Brain microvascular endothelial cell (primary cell): ENCODE measurements around the gene RASGRF1.

ENCODE experiments used
- DNase-seq: peaks from one replicate; pipeline ENCODE4 v3.0.0-alpha.2; 2020
- H3K27ac ChIP-seq: fragments of 250-450 bp; sonication (Bioruptor Pico); 2 replicates; pipeline ENCODE4 v1.5.1; 2020; ENCODE audit warnings: mild to moderate bottlenecking, moderate library complexity
- H3K27me3 ChIP-seq: fragments of 250-450 bp; sonication (Bioruptor Pico); replicated peaks from 2 replicates; pipeline ENCODE4 v1.5.1; 2020; ENCODE audit warnings: mild to moderate bottlenecking
- H3K36me3 ChIP-seq: fragments of 250-450 bp; sonication (Bioruptor Pico); replicated peaks from 2 replicates; pipeline ENCODE4 v1.5.1; 2020; ENCODE audit warnings: mild to moderate bottlenecking
- H3K4me3 ChIP-seq: 2 replicates; pipeline ENCODE4 v1.5.1; 2011; ENCODE audit warnings: low read depth, mild to moderate bottlenecking, control low read depth, low read length, moderate library complexity
- CTCF ChIP-seq: IDR thresholded peaks from 2 replicates; pipeline ENCODE4 v1.5.1; 2011; ENCODE audit warnings: low read depth, mild to moderate bottlenecking, moderate library complexity, low read length, control low read depth, inconsistent platforms; ENCODE audit errors: missing control alignments
- in situ Hi-C: cut with HindIII; loops from 2 replicates; pipeline ENCODE4 v1.10.0; 2017; ENCODE audit warnings: low sequenced_read_pairs, low pct_ligation_motif_present

The RASGRF1 gene

DNA sequence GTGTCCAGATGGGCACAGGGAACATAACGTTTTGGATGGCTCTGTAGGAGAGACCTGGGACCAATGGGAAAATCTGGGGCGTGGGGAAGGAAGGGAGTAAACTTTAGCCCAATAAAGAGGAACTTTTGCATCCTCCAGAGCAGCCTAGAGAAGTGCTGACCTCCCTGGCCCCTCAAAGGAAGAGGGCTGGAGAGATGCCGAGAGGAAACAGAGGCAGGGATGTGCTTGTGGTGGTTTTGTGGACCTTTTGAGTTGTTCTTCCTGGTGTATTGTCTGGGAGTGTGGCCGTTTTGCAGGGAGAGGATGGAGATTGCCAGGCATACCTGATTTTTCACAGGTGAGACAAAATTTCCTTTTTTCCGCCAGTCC lies 155.9 kb downstream of the RASGRF1 start:
- TF ChIP-seq CTCF, result no peak
- DNase-seq, result no peak
- no peaks in the 10 kb centered on the region for H3K27me3 ChIP-seq
- in situ Hi-C loops, result no loop called here
- H3K4me3 ChIP-seq, result no peak overlapping the region
- no peak overlapping the region for H3K27ac ChIP-seq
- no peaks in the 10 kb centered on the region for H3K36me3 ChIP-seq

DNA sequence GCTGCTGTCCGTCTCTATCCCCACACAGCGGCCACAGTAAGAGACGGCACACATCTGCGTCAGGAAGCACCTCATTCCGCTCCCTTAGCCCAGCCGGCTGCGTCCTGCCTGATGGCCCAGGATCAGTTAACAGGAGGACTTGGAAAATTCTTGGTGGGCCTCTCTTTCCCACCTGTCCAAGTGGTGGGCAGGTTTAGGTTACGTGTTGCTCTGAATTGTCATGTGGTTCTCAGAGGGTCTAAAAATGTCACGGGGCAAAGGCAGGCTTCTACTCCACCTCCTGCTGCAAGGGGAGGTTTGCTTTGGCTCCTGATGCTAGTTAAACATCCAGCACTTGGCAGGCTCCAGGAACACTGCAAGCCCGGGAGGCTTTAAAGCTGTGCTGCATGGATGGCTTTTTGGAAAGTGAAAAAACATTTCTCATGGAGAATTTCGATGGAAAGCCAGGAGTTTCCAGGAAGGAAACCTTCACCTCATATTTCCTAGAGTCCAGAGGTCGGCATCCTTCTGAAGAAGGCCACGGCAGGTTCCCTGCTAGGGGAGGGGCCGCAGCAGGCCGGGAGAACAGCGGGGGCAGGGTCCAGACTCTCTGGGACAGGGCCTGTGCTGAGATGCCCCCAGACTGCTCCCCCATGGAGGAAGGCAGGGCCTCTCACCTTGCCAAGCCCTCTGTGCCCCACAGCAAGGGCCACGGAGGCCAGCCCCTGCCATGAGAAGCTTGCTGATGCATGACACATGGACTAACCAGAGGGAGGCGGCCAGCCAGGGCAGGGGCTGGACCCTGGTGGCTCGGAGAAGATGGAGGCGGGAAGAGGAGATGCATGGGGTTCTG lies 156.5 kb downstream of the RASGRF1 start:
- H3K36me3 ChIP-seq, result no peaks in the 10 kb centered on the region
- H3K27ac ChIP-seq, result no peak overlapping the region
- no peak overlapping the region for H3K4me3 ChIP-seq
- H3K27me3 ChIP-seq, result no peaks in the 10 kb centered on the region
- in situ Hi-C loops, result no loop called here
- no peak for TF ChIP-seq CTCF
- DNase-seq, result no peak

DNA sequence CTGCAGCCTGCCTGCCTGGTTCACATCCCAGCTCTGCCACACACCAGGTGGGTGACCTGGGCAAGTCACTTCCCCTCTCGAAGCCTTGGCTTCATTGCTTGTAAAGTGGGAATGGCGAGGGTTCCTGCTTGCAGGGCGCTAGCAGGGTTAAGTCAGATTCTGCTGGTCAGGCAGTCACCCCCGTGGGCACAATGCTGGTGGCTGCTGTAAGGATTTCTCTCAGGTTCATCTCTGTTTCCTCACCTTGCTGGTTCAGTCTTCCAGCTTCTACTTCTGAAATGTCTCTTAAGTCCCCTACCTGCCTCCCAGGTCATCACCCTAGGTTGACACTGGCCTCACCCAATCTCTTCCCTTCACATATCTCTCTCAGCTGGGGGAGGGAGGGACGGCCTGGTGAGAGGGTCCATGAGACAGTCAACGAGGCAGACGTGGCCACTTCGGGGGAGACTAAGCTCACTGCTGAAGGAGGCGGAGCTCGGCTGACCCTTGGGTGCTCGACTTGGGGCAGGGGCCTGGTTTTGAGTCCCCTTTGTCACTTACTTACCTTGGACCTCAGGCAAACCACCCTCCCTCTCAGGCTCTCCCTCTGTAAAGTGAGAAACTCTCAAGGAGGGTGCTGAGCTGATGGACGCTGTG lies 157.3 kb downstream of the RASGRF1 start:
- Histone ChIP-seq H3K27ac (no peak overlapping the region), H3K36me3 (no peaks in the 10 kb centered on the region), H3K4me3 (no peak overlapping the region), H3K27me3 (no peaks in the 10 kb centered on the region)
- no peak for DNase-seq
- TF ChIP-seq CTCF, result no peak
- in situ Hi-C loops, result no loop called here

DNA sequence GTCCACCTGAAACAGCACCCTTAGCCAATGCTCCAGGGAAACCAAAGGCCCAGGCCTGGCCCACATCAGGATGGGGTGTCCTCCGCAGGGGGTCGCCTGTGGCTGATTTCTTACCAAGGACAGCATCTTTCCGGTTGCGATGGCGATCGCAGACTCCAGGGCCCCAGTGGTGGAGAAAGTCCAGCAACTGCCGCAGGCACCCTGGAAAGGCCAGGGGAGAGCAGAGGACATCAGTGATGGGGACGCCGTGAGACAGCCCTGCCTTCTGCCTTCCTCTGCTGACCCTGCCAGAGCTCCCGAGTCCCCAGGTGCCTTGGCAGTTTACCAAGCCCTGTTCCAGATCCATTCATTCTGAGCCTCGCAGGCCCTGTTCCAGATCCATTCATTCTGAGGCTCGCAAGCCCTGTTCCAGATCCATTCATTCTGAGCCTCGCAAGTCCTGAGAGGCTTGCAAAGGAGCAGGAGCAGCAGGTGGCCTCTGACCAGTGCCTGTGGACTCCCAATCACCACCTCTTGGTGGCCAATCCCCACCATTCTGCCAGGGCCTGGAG lies 158.2 kb downstream of the RASGRF1 start:
- Histone ChIP-seq H3K36me3 (no peaks in the 10 kb centered on the region), H3K4me3 (no peak overlapping the region), H3K27me3 (no peaks in the 10 kb centered on the region), H3K27ac (no peak overlapping the region)
- in situ Hi-C loops, result no loop called here
- TF ChIP-seq CTCF, result no peak
- DNase-seq, result no peak

DNA sequence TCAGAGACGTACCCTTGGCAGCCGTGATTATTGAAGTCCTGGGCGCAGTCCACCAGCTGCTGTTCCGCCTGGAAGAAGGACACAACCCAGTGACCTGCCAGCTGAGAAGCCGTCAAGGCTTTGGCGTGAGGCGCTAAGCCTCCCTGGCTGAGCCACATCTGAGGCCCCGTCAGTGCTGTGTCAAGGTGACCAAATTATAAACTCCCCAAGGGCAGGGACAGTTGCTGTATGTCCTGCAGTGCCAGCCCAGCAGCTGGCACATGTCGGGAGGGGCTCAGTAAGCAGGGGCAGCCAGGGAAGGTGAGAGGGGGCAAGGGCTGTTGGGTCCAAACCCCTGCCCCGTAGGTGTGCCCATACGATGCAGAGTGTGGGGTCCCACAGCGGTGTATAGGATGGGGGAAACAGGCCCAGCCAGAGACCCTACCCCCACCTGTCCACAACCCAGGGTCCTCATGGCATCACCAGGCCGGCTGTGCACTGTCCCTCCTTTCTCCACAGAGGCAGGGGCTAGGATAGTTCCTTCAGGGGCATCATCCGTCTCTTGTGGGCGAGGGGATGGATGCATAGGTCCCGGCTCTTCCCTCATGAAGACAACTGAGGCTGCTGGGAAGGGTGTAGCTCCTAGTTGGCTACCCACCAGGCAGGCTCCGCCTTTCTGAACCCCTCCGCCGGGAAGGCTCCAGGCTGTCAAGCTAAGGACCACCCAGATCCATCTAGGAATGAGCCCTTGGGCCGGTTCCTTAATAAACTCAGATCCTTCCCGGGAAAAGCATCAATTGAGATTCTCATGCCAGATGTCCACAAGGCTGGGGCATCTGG lies 158.9 kb downstream of the RASGRF1 start:
- DNase-seq, result no peak
- in situ Hi-C loops, result no loop called here
- no peak overlapping the region for H3K4me3 ChIP-seq
- H3K36me3 ChIP-seq, result no peaks in the 10 kb centered on the region
- TF ChIP-seq CTCF, result no peak
- H3K27ac ChIP-seq, result no peak overlapping the region
- H3K27me3 ChIP-seq, result no peaks in the 10 kb centered on the region
